Cardiac fibroblast (primary cell): ENCODE results near the gene DCP1B.

Source experiments
- DNase-seq, 2 donors: peaks; one replicate each; pipeline versions ENCODE4 v3.0.0 to v3.0.0-alpha.2; 2010; ENCODE audit warnings: low read depth in 2 of 2
- H3K4me3 ChIP-seq, 2 donors: replicated peaks in 1 of 2; 1 replicate in 1 of 2; 2 replicates in 1 of 2; pipeline ENCODE4 v1.5.1; 2011; ENCODE audit warnings: low read depth in 2 of 2, low read length in 2 of 2, mild to moderate bottlenecking in 2 of 2, moderate library complexity in 1 of 2
- TF ChIP-seq, protein P1 (sequence below): IDR thresholded peaks from one replicate; pipeline ENCODE4 v1.5.1; 2011; ENCODE audit warnings: low read depth, mild to moderate bottlenecking, low read length, inconsistent platforms

Gene DCP1B

DNA sequence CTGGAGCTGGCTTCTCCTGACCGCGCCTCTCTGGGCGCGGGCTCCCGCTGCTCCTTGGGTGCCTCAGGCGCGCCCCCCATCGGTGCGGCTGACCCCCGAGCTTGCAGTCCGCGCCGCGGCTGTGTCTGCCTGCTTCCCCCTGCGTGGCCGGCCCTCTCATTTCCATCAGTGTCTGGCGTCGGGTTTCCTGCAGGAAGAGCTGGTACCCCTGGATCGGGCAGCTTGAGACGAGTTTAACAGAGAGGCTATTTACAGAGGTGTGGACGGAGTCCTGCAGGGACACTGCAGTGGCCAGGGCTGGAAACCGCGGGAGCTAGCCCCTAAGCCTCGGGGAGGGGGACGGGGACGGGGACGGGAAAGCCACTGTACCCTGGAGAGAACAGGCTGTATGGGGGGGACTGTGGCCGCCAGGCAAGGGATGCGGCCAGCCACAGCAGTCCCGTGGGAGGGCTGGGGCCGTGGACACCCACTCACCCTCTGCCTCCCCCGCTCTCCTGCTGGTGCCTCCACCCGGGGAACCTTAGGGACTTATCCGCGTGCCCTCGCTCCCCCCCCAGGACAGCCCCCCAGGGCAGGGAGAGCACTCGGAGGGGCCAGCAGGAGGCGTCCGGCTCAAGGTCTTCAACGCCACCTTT is 82.1 kb downstream of the DCP1B start:
- TF ChIP-seq, protein P1, sequence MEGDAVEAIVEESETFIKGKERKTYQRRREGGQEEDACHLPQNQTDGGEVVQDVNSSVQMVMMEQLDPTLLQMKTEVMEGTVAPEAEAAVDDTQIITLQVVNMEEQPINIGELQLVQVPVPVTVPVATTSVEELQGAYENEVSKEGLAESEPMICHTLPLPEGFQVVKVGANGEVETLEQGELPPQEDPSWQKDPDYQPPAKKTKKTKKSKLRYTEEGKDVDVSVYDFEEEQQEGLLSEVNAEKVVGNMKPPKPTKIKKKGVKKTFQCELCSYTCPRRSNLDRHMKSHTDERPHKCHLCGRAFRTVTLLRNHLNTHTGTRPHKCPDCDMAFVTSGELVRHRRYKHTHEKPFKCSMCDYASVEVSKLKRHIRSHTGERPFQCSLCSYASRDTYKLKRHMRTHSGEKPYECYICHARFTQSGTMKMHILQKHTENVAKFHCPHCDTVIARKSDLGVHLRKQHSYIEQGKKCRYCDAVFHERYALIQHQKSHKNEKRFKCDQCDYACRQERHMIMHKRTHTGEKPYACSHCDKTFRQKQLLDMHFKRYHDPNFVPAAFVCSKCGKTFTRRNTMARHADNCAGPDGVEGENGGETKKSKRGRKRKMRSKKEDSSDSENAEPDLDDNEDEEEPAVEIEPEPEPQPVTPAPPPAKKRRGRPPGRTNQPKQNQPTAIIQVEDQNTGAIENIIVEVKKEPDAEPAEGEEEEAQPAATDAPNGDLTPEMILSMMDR: no peak
- no peak for DNase-seq
- no peak overlapping the region for H3K4me3 ChIP-seq

GRCh38 chr12:1920971-1921370 is 83.3 kb downstream of the DCP1B start:
- DNase-seq: no peak
- TF ChIP-seq, protein P1: no peak

DNA sequence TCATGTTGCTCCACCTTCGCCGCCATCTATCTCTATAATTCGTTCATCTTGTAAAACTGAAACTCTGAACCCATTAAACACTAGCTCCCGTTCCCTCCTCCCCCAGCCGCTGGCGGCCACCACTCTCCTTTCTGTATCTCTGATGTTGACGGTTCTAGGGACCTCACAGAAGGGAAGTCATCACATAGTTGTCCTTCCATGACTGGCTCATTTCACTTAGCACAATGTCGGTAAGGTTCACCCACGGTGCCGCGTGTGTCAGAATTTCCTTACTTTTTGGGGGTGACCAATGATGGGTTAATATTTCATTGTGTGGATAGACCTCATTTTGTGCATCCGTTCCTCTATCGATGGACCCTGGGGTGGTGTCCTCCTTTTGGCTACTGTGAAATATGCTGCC is 83.8 kb downstream of the DCP1B start:
- H3K4me3 ChIP-seq: no peak overlapping the region
- TF ChIP-seq, protein P1: no peak
- DNase-seq: no peak

More at GRCh38 chr12:1920971-1921370, 83.3 kb downstream of the DCP1B start:
- no peak overlapping the region for H3K4me3 ChIP-seq

GRCh38 chr12:1919763-1920162 is 84.5 kb downstream of the DCP1B start:
- DNase-seq: no peak
- TF ChIP-seq, protein P1: no peak
- no peak overlapping the region for H3K4me3 ChIP-seq

DNA sequence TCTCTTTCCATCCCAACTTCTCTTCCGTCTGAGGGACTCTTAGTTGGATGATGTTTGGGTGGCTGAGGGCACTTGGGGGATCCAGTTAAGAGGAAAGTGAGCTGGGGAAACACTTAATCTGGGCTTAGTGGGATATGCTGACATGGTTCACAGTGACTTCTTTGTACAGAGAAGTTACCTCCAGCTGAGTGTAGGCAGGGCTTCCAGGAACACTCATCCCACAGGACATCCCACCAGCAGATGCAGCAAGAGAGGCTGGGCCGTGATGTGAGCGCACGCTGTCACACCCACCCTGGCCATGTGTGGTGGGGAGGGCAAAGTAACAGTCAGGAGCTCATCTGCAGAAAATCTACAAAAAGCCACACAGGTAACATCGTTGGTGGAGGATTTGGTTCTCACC is 85.0 kb downstream of the DCP1B start:
- no peak overlapping the region for H3K4me3 ChIP-seq
- DNase-seq: no peak
- TF ChIP-seq, protein P1: no peak

- TF ChIP-seq, protein P1: no peak
- H3K4me3 ChIP-seq: no peak overlapping the region
- no peak for DNase-seq
Measured at GRCh38 chr12:1918884-1919236, 85.4 kb downstream of the DCP1B start.
